ENCODE data around the gene LYZL6. TPM values are rescaled to one million over a fixed set of nuclear protein-coding genes. Genes with fewer than 3 reads are reported as not detected.

Gene LYZL6
- polyA plus RNA-seq, 1 experiment = not detected

GRCh38 chr17:35890774-35891155 is 52.7 kb downstream of the LYZL6 start:
- Histone ChIP-seq H3K27me3 (ENCODE audit: control insufficient read depth, insufficient read depth, low read length) (no peaks in the 10 kb centered on the region), H3K36me3 (ENCODE audit: control insufficient read depth, insufficient read depth, low read length) (no peaks in the 10 kb centered on the region), H3K4me3 (ENCODE audit: low read depth, low read length) (no peak overlapping the region)
- TF ChIP-seq CTCF (IDR thresholded peaks at IDR 0.05; ENCODE audit: insufficient read depth, low read depth, low read length) = no peak
- CTCF ChIA-PET = no interaction called here
- POLR2A ChIA-PET = no interaction called here
- DNase-seq (ENCODE audit: low read depth) = no peak

GRCh38 chr17:35889818-35890773 is 53.4 kb downstream of the LYZL6 start:
- no peaks in the 10 kb centered on the region for H3K27me3 ChIP-seq (ENCODE audit: control insufficient read depth, insufficient read depth, low read length)
- POLR2A ChIA-PET = interaction anchor here (0.6 kb wide), 1 partner anchor 49 kb away, joined by 32 read pairs; no protein-coding TSS in a partner anchor
- no peak overlapping the region for H3K4me3 ChIP-seq (ENCODE audit: low read depth, low read length)
- no peak for TF ChIP-seq CTCF (IDR thresholded peaks at IDR 0.05; ENCODE audit: insufficient read depth, low read depth, low read length)
- H3K36me3 ChIP-seq (ENCODE audit: control insufficient read depth, insufficient read depth, low read length) = no peaks in the 10 kb centered on the region
- peak; percentile 9 for DNase-seq (ENCODE audit: low read depth)
- CTCF ChIA-PET = interaction anchor here (1.2 kb wide), 1 partner anchor 24 kb away, joined by 3 read pairs; no protein-coding TSS in a partner anchor

- ChIA-PET CTCF (interaction anchor here (1.2 kb wide), 1 partner anchor 24 kb away, joined by 3 read pairs; no protein-coding TSS in a partner anchor), POLR2A (no interaction called here)
- no peaks in the 10 kb centered on the region for H3K36me3 ChIP-seq (ENCODE audit: control insufficient read depth, insufficient read depth, low read length)
- TF ChIP-seq CTCF (IDR thresholded peaks at IDR 0.05; ENCODE audit: insufficient read depth, low read depth, low read length) = no peak
- no peak overlapping the region for H3K4me3 ChIP-seq (ENCODE audit: low read depth, low read length)
- DNase-seq (ENCODE audit: low read depth) = no peak
- H3K27me3 ChIP-seq (ENCODE audit: control insufficient read depth, insufficient read depth, low read length) = no peaks in the 10 kb centered on the region
These were observed 54.3 kb downstream of the LYZL6 start for GRCh38 chr17:35889241-35889640.

Small RNAs within 50 kb of the gene (small RNA-seq; reads per million reads assigned to genes)
- 0.84 reads per million for gene RF00100 (ENCODE audit: insufficient read length, low read depth, low replicate concordance)

Other genes with a start within 250 kb of the LYZL6 start
- gene RASL10B, start 212.1 kb downstream of the LYZL6 start, polyA plus RNA-seq (2011; rRNA removed) = 3.2 and 4.5 TPM in 2 replicates
- not detected in 2 replicates for gene GAS2L2, start 190.5 kb downstream of the LYZL6 start, polyA plus RNA-seq (2011; rRNA removed)
- not detected in 2 replicates for gene C17orf50, start 182.8 kb downstream of the LYZL6 start, polyA plus RNA-seq (2011; rRNA removed)
- gene MMP28, start 148.1 kb downstream of the LYZL6 start, polyA plus RNA-seq (2011; rRNA removed) = 0.15 and 0.28 TPM in 2 replicates
- 27.4 and 49.6 TPM in 2 replicates for gene TAF15, start 134.2 kb downstream of the LYZL6 start, polyA plus RNA-seq (2011; rRNA removed)
- gene HEATR9, start 74.8 kb downstream of the LYZL6 start, polyA plus RNA-seq (2011; rRNA removed) = not detected in 2 replicates
- gene CCL5, start 63.4 kb downstream of the LYZL6 start, polyA plus RNA-seq (2011; rRNA removed) = 0.16 TPM in 2 replicates
- 0.17 and 0.20 TPM in 2 replicates for gene RDM1, start 12.9 kb downstream of the LYZL6 start, polyA plus RNA-seq (2011; rRNA removed)
- gene CCL16, start 37.8 kb upstream of the LYZL6 start, polyA plus RNA-seq (2011; rRNA removed) = not detected in 2 replicates
- not detected in 2 replicates for gene CCL14, start 43.0 kb upstream of the LYZL6 start, polyA plus RNA-seq (2011; rRNA removed)
- gene CCL15, start 57.8 kb upstream of the LYZL6 start, polyA plus RNA-seq (2011; rRNA removed) = not detected in 2 replicates
- gene CCL23, start 74.3 kb upstream of the LYZL6 start, polyA plus RNA-seq (2011; rRNA removed) = not detected in 2 replicates
- not detected in 2 replicates for gene CCL18, start 120.6 kb upstream of the LYZL6 start, polyA plus RNA-seq (2011; rRNA removed)
- gene CCL3, start 146.4 kb upstream of the LYZL6 start, polyA plus RNA-seq (2011; rRNA removed) = not detected in 2 replicates
- gene CCL4, start 160.1 kb upstream of the LYZL6 start, polyA plus RNA-seq (2011; rRNA removed) = not detected in 2 replicates
- 1.4 and 2.3 TPM in 2 replicates for gene TBC1D3B, start 232.9 kb upstream of the LYZL6 start, polyA plus RNA-seq (2011; rRNA removed)

All from BJ (cell line).